ENCODE data around the gene DAZAP1.

DNA sequence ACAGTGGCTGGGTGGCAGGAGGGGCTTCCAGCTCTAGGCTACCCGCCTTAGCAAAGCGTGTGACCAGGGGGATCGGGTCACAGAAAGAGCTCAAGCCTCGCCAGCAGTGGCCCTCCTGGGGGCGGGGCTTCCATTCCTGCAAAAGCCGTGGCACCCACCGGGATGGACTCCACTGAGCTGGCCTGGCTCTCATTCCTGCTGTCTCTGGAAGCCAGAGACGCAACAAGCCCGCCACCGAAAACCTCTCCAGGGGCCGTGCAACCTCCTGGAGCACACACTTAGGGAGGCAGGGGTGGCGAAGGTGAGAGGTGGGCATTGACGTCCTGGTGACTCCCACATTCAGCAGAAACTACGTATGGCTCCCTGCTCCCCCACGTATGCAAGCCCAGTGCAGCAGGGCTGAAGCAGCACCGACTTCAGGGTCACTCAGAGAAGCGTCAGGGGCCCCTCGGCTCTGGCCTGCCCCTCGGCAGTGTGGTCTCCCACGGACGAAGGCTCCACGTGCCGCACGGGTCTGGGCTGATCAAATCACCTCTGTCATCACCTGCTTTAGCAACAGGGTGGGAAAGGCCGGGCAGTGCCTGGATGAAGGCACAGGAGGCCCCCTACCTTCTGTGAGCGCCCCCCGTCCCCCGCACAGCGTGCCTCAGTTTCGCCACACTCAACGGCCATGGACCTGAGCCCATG is 68.5 kb downstream of the DAZAP1 start:
- TF ChIP-seq, protein P1, sequence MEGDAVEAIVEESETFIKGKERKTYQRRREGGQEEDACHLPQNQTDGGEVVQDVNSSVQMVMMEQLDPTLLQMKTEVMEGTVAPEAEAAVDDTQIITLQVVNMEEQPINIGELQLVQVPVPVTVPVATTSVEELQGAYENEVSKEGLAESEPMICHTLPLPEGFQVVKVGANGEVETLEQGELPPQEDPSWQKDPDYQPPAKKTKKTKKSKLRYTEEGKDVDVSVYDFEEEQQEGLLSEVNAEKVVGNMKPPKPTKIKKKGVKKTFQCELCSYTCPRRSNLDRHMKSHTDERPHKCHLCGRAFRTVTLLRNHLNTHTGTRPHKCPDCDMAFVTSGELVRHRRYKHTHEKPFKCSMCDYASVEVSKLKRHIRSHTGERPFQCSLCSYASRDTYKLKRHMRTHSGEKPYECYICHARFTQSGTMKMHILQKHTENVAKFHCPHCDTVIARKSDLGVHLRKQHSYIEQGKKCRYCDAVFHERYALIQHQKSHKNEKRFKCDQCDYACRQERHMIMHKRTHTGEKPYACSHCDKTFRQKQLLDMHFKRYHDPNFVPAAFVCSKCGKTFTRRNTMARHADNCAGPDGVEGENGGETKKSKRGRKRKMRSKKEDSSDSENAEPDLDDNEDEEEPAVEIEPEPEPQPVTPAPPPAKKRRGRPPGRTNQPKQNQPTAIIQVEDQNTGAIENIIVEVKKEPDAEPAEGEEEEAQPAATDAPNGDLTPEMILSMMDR (IDR thresholded peaks at IDR 0.05; ENCODE audit: poor library complexity): no peak
- TF ChIP-seq EZH2 (IDR thresholded peaks at IDR 0.05; ENCODE audit: borderline replicate concordance) (no peak), EZH2phosphoT487 (IDR thresholded peaks at IDR 0.05; ENCODE audit: low read depth, severe bottlenecking, unreplicated experiment) (no peak)

All from hepatocyte (in vitro differentiated cells).